ENCODE results near the gene GUCA1C.

DNA sequence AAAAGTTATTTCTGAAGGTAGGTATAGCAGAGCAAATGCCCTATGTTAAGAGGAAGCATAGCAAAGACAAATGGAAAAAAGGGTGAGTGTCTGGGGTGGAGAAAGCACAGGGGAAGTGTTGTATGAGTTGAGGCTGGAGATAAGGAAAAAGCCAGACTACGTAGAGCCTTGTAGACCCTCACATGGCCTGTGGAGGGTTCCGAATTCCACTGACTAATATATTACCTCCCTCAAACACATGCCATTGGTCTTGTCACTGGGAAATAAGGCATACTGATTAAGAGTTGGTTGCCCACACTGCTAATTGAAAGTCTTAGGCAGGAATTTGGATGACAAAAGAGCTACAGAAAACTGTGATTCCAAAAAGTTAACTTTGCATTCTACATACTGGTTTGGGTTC, 65.9 kb downstream of the GUCA1C start:
- TF ChIP-seq BHLHE40 (IDR thresholded peaks at IDR 0.05; ENCODE audit: low read depth, low read length) (no peak), EP300 (IDR thresholded peaks at IDR 0.05) (no peak), POLR2A (IDR thresholded peaks at IDR 0.05; ENCODE audit: low read length) (no peak), CHD2 (IDR thresholded peaks at IDR 0.05; ENCODE audit: low read length, partially characterized antibody) (no peak), RNF2 (IDR thresholded peaks at IDR 0.05; ENCODE audit: borderline replicate concordance, low read depth) (no peak), SMC3 (IDR thresholded peaks at IDR 0.05) (no peak), MAZ (IDR thresholded peaks at IDR 0.05; ENCODE audit: borderline replicate concordance, low read depth, low read length) (no peak), ZC3H11A (IDR thresholded peaks at IDR 0.05) (no peak), PHF8 (IDR thresholded peaks at IDR 0.05; ENCODE audit: borderline replicate concordance, low read depth) (no peak), HDAC2 (IDR thresholded peaks at IDR 0.05) (no peak), RAD21 (conservative IDR thresholded peaks at IDR 0.05 in 1 of 2, IDR thresholded peaks at IDR 0.05 in 1 of 2) (no peak), TP53 (CRISPR knock-in tag; IDR thresholded peaks at IDR 0.05) (no peak)
- TF ChIP-seq, protein P1, sequence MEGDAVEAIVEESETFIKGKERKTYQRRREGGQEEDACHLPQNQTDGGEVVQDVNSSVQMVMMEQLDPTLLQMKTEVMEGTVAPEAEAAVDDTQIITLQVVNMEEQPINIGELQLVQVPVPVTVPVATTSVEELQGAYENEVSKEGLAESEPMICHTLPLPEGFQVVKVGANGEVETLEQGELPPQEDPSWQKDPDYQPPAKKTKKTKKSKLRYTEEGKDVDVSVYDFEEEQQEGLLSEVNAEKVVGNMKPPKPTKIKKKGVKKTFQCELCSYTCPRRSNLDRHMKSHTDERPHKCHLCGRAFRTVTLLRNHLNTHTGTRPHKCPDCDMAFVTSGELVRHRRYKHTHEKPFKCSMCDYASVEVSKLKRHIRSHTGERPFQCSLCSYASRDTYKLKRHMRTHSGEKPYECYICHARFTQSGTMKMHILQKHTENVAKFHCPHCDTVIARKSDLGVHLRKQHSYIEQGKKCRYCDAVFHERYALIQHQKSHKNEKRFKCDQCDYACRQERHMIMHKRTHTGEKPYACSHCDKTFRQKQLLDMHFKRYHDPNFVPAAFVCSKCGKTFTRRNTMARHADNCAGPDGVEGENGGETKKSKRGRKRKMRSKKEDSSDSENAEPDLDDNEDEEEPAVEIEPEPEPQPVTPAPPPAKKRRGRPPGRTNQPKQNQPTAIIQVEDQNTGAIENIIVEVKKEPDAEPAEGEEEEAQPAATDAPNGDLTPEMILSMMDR (IDR thresholded peaks at IDR 0.05), result no peak
- TF ChIP-seq, protein P2, sequence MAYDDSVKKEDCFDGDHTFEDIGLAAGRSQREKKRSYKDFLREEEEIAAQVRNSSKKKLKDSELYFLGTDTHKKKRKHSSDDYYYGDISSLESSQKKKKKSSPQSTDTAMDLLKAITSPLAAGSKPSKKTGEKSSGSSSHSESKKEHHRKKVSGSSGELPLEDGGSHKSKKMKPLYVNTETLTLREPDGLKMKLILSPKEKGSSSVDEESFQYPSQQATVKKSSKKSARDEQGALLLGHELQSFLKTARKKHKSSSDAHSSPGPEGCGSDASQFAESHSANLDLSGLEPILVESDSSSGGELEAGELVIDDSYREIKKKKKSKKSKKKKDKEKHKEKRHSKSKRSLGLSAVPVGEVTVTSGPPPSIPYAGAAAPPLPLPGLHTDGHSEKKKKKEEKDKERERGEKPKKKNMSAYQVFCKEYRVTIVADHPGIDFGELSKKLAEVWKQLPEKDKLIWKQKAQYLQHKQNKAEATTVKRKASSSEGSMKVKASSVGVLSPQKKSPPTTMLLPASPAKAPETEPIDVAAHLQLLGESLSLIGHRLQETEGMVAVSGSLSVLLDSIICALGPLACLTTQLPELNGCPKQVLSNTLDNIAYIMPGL (CRISPR knock-in tag; IDR thresholded peaks at IDR 0.05; ENCODE audit: borderline replicate concordance), result no peak

All from A549 (cell line).